ENCODE results near the gene MED27.

The MED27 gene

GRCh38 chr9:132094314-132094791 is 14.7 kb upstream of the MED27 start:
- no peak overlapping the region for H3K27ac Mint-ChIP-seq
- peaks cover 10% of the 10 kb centered on the region for H3K4me1 Mint-ChIP-seq (ENCODE audit: low read depth)
- DNase-seq: no peak
- H3K27me3 Mint-ChIP-seq: peaks cover 54% of the 10 kb centered on the region
- H3K36me3 Mint-ChIP-seq (ENCODE audit: low read depth): no peaks in the 10 kb centered on the region
- H3K4me3 Mint-ChIP-seq: no peak overlapping the region
- peaks cover 2% of the 10 kb centered on the region for H3K9me3 Mint-ChIP-seq

DNA sequence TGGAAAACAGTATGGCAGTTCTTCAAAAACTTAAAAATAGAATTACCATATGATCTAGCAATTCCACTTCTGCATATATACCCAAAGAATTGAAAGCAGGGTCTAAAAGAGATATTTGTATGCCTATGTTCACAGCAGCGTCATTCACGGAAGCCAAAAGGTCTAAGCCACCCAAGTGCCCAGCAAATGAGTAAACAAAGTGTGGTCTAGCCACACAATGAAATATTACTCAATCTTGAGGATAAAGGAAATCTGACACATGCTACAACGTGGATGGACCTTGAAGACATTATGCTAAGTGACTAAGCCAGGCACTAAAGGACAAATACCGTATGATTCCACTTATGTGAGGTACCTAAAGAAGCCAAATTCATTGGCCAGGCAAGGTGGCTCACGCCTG is 11.1 kb upstream of the MED27 start:
- no peaks in the 10 kb centered on the region for H3K9me3 Mint-ChIP-seq
- H3K27ac Mint-ChIP-seq: no peak overlapping the region
- no peak for DNase-seq
- H3K4me3 Mint-ChIP-seq: no peak overlapping the region
- H3K27me3 Mint-ChIP-seq: peaks cover 38% of the 10 kb centered on the region
- H3K36me3 Mint-ChIP-seq (ENCODE audit: low read depth): no peaks in the 10 kb centered on the region
- H3K4me1 Mint-ChIP-seq (ENCODE audit: low read depth): peaks cover 10% of the 10 kb centered on the region

DNA sequence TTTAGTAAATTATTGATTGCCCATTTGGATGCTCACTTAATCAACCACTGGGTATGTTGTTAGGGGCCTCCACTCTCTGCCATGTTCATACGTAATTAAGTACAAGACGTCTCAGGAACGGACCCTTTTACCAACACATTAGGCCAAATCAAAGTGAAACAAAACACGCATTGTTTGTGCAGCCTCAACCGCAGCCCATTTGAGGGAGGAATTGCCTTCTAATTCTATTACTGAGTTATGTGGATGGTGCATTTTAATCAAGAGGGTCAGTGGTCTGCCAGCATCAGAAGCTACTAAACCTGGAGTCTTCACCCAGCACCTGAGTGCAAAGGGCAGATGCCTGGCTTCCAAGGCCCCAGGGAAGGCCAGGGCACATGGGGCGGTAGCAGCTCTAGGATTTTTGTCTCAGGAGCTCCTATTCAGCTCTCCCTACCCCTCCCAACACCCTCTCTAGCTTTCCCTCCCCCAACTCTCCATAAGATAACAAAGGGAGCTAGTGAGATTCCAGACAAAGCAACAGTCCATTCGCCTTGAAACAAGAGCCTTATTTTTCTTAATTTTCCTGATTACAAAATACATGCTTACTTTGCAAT is 7.9 kb upstream of the MED27 start:
- Mint-ChIP-seq H3K9me3 (no peaks in the 10 kb centered on the region), H3K4me3 (no peak overlapping the region), H3K4me1 (ENCODE audit: low read depth) (peaks cover 1% of the 10 kb centered on the region), H3K36me3 (ENCODE audit: low read depth) (no peaks in the 10 kb centered on the region), H3K27me3 (peaks cover 32% of the 10 kb centered on the region), H3K27ac (no peak overlapping the region)
- no peak for DNase-seq

DNA sequence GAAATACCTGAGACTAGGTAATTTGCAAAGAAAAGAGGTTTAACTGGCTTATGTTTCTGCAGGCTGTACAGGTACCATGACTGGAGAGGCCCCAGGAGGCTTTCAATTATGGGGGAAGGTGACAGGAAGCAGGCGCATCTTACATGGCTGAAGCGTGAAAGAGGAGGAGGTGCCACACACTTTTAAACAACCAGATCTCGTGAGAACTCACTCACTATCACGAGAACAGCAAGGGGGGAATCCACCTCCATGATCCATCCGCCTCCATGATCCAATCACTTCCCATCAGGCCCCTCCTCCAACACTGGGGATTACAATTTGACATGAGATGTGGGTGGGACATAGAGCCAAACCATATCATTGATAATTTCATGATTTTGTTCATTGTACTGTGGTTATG is 2.5 kb upstream of the MED27 start:
- H3K27ac Mint-ChIP-seq: no peak overlapping the region
- H3K27me3 Mint-ChIP-seq: peaks cover 17% of the 10 kb centered on the region
- peaks cover 25% of the 10 kb centered on the region for H3K4me1 Mint-ChIP-seq (ENCODE audit: low read depth)
- H3K4me3 Mint-ChIP-seq: no peak overlapping the region
- no peak for DNase-seq
- H3K36me3 Mint-ChIP-seq (ENCODE audit: low read depth): peaks cover 20% of the 10 kb centered on the region
- H3K9me3 Mint-ChIP-seq: no peaks in the 10 kb centered on the region

GRCh38 chr9:132078699-132079356 is 839 bp downstream of the MED27 start:
- H3K27ac Mint-ChIP-seq: peak overlapping the region; percentile 94
- peaks cover 54% of the 10 kb centered on the region for H3K36me3 Mint-ChIP-seq (ENCODE audit: low read depth)
- H3K9me3 Mint-ChIP-seq: no peaks in the 10 kb centered on the region
- no peak for DNase-seq
- H3K4me3 Mint-ChIP-seq: peak overlapping the region; percentile 92
- H3K4me1 Mint-ChIP-seq (ENCODE audit: low read depth): peaks cover 57% of the 10 kb centered on the region
- no peaks in the 10 kb centered on the region for H3K27me3 Mint-ChIP-seq

DNA sequence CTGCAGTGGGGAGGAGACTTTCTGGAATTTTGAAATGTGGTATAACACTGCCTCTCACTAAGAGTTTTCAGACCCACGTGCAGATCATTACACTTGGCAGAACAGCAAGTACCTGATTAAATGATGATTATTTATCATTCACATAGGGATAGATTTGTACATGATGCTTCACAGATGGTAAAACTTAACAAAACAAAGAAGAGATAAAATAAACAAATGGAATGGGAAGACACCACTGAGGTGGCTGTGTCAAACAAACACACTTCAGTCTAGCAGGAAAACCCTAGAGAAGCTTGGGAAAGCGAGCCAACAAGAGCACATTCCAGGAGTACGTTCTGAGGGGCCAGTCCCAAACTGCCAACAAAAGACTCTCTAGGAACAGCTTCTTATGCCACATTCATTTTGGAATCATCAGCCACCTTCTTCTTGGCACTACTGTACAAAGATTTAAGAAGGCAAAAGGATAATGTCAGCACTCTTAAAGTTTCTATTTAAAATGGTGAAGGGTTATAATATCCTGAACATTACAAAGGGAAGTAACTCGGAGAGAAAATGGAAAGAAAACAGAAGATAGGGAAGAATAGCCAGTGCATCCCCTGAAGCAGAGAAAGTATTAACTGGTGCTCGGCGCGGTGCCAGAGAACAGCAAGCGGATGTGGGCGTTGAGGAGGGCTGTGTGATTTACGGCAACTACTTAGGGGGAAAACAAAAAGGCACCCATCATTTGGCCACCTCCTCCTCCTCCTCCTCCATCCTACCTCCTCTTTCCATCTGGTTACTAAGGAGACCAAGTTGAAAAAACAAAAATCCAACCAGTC is 1.6 kb downstream of the MED27 start:
- peak overlapping the region; percentile 94 for H3K27ac Mint-ChIP-seq
- no peaks in the 10 kb centered on the region for H3K27me3 Mint-ChIP-seq
- peaks cover 61% of the 10 kb centered on the region for H3K36me3 Mint-ChIP-seq (ENCODE audit: low read depth)
- H3K9me3 Mint-ChIP-seq: no peaks in the 10 kb centered on the region
- no peak for DNase-seq
- peaks cover 63% of the 10 kb centered on the region for H3K4me1 Mint-ChIP-seq (ENCODE audit: low read depth)
- peak overlapping the region; percentile 92 for H3K4me3 Mint-ChIP-seq

- H3K27me3 Mint-ChIP-seq: no peaks in the 10 kb centered on the region
- peak overlapping the region; percentile 80 for H3K27ac Mint-ChIP-seq
- no peaks in the 10 kb centered on the region for H3K9me3 Mint-ChIP-seq
- DNase-seq: no peak
- peaks cover 82% of the 10 kb centered on the region for H3K4me1 Mint-ChIP-seq (ENCODE audit: low read depth)
- peaks cover 83% of the 10 kb centered on the region for H3K36me3 Mint-ChIP-seq (ENCODE audit: low read depth)
- no peak overlapping the region for H3K4me3 Mint-ChIP-seq
These were observed 3.8 kb downstream of the MED27 start for GRCh38 chr9:132075853-132076252.

GRCh38 chr9:132074736-132075135 is 4.9 kb downstream of the MED27 start:
- Mint-ChIP-seq H3K4me3 (no peak overlapping the region), H3K27me3 (no peaks in the 10 kb centered on the region), H3K27ac (no peak overlapping the region), H3K4me1 (ENCODE audit: low read depth) (peaks cover 80% of the 10 kb centered on the region), H3K36me3 (ENCODE audit: low read depth) (peaks cover 87% of the 10 kb centered on the region), H3K9me3 (no peaks in the 10 kb centered on the region)
- DNase-seq: no peak

GRCh38 chr9:132071847-132072507 is 7.7 kb downstream of the MED27 start:
- no peaks in the 10 kb centered on the region for H3K27me3 Mint-ChIP-seq
- peaks cover 66% of the 10 kb centered on the region for H3K4me1 Mint-ChIP-seq (ENCODE audit: low read depth)
- no peak overlapping the region for H3K4me3 Mint-ChIP-seq
- DNase-seq: no peak
- H3K36me3 Mint-ChIP-seq (ENCODE audit: low read depth): peaks cover 86% of the 10 kb centered on the region
- H3K9me3 Mint-ChIP-seq: no peaks in the 10 kb centered on the region
- H3K27ac Mint-ChIP-seq: no peak overlapping the region

DNA sequence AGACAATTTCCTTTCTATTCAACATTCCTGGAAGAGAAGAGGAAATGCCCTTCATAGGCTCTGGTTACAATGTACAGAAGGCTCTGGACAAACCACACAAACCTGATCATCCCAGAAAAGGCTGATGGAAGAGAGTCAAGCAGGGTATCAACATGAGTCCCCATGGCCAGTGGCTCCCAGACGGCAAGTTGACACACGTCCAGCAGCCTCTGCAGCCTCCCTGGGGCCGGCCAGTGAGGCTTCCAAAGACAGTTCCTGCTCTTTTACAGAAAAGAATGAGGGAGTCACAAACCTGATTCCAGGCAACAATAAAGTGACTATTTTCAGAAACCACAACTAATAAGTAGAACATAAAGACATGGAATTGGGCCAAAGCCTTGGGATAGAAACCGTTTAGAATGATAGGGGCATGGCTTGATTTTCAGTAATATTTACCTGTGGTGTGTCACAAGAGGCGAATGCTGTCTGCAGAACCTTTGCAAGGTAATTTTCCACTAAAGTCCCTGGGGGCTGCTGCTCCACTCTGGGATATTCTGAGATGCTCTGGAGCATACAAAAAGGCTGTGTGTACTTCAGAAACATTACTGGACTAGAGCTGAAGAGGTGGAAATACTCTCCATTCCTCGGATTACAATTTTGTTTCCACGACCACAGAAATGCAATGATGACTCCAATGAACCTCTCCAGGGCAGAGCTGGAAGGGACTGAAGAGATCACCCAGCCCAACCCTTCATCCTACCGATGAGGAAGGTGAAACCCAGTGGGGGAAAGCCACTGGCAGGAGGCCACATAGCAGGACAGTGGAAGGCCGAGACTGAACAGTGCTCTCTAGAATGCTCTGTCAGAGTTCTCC is 10.4 kb downstream of the MED27 start:
- Mint-ChIP-seq H3K9me3 (no peaks in the 10 kb centered on the region), H3K4me1 (ENCODE audit: low read depth) (peaks cover 39% of the 10 kb centered on the region), H3K27me3 (no peaks in the 10 kb centered on the region), H3K4me3 (no peak overlapping the region), H3K27ac (no peak overlapping the region), H3K36me3 (ENCODE audit: low read depth) (peaks cover 67% of the 10 kb centered on the region)
- DNase-seq: no peak

DNA sequence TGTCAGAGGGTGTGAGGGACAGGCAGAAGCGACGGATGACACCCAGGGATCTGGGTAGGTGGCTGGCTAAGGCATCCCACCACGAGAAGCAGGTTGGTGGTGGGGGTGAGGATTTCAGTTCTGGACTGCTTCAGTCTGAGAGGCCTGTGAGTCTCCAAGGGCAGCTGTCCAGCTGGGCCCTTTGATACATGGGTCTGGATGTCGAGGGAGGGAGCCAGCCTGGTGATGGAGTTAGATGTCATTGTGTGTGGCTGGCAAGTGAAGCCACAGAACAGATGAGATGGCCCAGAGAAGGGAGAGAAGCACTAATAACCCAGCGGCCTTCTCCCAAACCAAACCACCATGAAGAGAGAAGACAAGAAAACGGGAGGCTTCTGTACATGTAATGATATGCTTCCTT is 11.1 kb downstream of the MED27 start:
- Mint-ChIP-seq H3K9me3 (no peaks in the 10 kb centered on the region), H3K4me3 (no peak overlapping the region), H3K27ac (no peak overlapping the region), H3K36me3 (ENCODE audit: low read depth) (peaks cover 61% of the 10 kb centered on the region), H3K4me1 (ENCODE audit: low read depth) (peaks cover 33% of the 10 kb centered on the region), H3K27me3 (no peaks in the 10 kb centered on the region)
- no peak for DNase-seq

DNA sequence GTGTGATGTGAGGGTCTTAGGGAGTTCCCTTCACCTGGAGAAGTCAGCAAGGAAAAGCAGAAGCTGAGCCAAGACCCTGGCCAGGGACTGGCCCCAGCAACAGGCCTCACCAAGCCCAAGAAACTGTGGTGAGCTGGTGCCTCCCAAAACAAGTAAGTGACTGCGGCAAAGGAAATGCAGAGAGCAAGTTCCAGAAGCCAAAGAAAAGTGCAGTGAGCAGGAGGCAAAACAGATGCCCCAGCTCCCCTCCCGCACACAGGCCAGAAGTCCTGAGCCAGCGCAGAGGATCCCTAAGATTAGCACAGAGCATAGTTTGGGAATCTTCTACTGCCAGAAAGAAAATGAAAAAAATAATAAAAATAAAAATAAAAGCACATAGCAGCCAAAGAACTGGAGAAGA is 13.2 kb downstream of the MED27 start:
- Mint-ChIP-seq H3K27me3 (no peaks in the 10 kb centered on the region), H3K27ac (no peak overlapping the region), H3K36me3 (ENCODE audit: low read depth) (peaks cover 42% of the 10 kb centered on the region), H3K9me3 (no peaks in the 10 kb centered on the region), H3K4me3 (no peak overlapping the region), H3K4me1 (ENCODE audit: low read depth) (peaks cover 21% of the 10 kb centered on the region)
- no peak for DNase-seq

DNA sequence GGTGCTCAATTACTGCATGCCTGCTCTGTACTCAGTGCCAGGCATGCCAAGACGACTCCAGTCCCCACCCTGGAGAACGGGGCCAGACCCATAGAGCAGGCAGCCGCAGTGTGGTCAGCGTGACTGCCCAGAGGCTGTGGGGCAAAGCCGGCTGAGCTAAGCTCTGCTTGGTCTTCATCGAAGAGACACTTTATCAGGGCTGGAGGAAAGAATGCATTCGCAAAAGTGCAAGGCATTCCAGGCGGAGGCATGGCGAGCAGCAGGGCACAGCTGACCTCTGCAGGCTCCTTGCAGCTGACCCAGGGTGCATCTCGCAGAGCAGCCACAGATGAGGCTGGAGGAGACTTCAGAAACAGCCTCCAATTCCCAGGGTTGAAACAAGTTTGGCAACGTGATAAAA is 13.6 kb downstream of the MED27 start:
- peaks cover 17% of the 10 kb centered on the region for H3K4me1 Mint-ChIP-seq (ENCODE audit: low read depth)
- H3K9me3 Mint-ChIP-seq: no peaks in the 10 kb centered on the region
- no peaks in the 10 kb centered on the region for H3K27me3 Mint-ChIP-seq
- H3K27ac Mint-ChIP-seq: no peak overlapping the region
- H3K4me3 Mint-ChIP-seq: no peak overlapping the region
- DNase-seq: no peak
- H3K36me3 Mint-ChIP-seq (ENCODE audit: low read depth): peaks cover 37% of the 10 kb centered on the region

GRCh38 chr9:132063281-132063680 is 16.4 kb downstream of the MED27 start:
- peaks cover 12% of the 10 kb centered on the region for H3K9me3 Mint-ChIP-seq
- no peak overlapping the region for H3K4me3 Mint-ChIP-seq
- DNase-seq: no peak
- H3K27me3 Mint-ChIP-seq: no peaks in the 10 kb centered on the region
- H3K27ac Mint-ChIP-seq: no peak overlapping the region
- H3K36me3 Mint-ChIP-seq (ENCODE audit: low read depth): peaks cover 44% of the 10 kb centered on the region
- H3K4me1 Mint-ChIP-seq (ENCODE audit: low read depth): peaks cover 11% of the 10 kb centered on the region
